NB4 (cell line): Measurements from ENCODE around the gene MYCBP2.

Experiments
- DNase-seq: peaks from one replicate; pipeline ENCODE4 v3.0.0; 2010; ENCODE audit warnings: low read depth
- H3K4me3 ChIP-seq: one replicate; pipeline ENCODE4 v1.5.1; 2011; ENCODE audit warnings: mild to moderate bottlenecking, low read depth, low read length, moderate library complexity
- MYC ChIP-seq: IDR thresholded peaks from 2 replicates; pipeline ENCODE4 v1.6.1; 2011; ENCODE audit warnings: low read depth, low read length
- POLR2A ChIP-seq: IDR thresholded peaks from 2 replicates; pipeline ENCODE4 v1.6.1; 2011; ENCODE audit warnings: mild to moderate bottlenecking; ENCODE audit not compliant: insufficient read length; ENCODE audit errors: extremely low read depth
- TF ChIP-seq, protein P1 (sequence below): IDR thresholded peaks from 2 replicates; pipeline ENCODE4 v1.6.1; 2011; ENCODE audit warnings: low read depth, low read length
- TF ChIP-seq, protein P2 (sequence below): IDR thresholded peaks from one replicate; pipeline ENCODE4 v1.5.1; 2012; ENCODE audit warnings: low read depth, low read length

MYCBP2 gene

DNA sequence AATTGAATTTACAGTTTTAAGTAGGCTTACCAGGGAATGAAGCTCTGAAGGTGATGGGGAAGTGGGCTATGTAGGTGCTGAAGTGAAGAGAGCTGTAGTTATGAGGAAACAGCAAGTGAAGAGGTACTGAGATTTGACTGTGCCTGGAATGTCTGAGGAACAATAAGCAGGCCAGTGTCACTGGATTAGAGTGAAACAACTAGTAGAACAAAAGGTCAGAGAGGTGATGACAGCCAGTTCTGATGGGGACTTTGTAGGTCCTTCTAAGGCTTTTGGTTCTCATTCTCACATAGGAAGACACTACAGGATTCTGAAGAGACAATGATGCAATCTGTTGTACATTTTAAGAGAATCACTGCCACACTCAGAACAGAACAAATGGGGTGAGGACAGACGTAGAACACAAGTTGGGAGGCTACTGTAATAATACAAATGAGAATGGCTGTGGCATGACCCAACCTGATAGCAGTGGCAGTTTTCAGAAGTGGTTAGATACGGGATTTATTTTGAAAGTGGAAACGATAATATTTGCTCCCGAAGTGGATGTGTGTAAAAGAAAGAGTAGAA, 130.8 kb downstream of the MYCBP2 start:
- no peak overlapping the region for H3K4me3 ChIP-seq
- no peak for DNase-seq
- TF ChIP-seq POLR2A (no peak), MYC (no peak)
- TF ChIP-seq, protein P1, sequence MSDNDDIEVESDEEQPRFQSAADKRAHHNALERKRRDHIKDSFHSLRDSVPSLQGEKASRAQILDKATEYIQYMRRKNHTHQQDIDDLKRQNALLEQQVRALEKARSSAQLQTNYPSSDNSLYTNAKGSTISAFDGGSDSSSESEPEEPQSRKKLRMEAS: no peak
- TF ChIP-seq, protein P2, sequence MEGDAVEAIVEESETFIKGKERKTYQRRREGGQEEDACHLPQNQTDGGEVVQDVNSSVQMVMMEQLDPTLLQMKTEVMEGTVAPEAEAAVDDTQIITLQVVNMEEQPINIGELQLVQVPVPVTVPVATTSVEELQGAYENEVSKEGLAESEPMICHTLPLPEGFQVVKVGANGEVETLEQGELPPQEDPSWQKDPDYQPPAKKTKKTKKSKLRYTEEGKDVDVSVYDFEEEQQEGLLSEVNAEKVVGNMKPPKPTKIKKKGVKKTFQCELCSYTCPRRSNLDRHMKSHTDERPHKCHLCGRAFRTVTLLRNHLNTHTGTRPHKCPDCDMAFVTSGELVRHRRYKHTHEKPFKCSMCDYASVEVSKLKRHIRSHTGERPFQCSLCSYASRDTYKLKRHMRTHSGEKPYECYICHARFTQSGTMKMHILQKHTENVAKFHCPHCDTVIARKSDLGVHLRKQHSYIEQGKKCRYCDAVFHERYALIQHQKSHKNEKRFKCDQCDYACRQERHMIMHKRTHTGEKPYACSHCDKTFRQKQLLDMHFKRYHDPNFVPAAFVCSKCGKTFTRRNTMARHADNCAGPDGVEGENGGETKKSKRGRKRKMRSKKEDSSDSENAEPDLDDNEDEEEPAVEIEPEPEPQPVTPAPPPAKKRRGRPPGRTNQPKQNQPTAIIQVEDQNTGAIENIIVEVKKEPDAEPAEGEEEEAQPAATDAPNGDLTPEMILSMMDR: no peak

DNA sequence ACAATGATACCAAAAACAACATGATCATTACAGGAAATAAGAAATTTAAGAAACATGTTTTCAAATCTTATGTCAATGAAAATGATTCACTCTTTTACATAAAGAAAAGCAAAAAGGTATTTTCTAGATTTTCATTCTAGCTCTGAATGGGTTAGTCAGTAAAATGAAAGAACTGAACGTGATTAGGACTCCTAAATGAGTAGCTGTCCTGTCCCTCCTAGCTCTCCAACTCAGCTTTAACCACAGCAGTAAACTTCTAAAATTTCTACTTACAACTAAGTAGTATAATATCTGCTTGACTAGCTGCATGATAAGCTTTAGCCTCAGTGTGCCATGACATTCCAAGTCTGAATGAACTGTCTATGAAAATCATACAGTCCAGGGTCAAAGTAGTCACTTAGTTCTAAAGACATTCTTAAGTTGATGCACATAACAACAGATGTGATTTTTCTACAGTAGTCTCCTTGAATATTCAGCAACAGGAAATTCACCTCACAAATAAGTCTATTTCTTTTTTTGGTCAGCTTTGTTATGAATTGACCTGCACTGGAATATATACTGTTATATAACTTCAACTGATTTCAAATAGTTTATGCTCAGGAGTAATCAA, 136.4 kb downstream of the MYCBP2 start:
- no peak for DNase-seq
- no peak overlapping the region for H3K4me3 ChIP-seq
- TF ChIP-seq MYC (no peak), POLR2A (no peak)
- TF ChIP-seq, protein P1: no peak
- TF ChIP-seq, protein P2: no peak

DNA sequence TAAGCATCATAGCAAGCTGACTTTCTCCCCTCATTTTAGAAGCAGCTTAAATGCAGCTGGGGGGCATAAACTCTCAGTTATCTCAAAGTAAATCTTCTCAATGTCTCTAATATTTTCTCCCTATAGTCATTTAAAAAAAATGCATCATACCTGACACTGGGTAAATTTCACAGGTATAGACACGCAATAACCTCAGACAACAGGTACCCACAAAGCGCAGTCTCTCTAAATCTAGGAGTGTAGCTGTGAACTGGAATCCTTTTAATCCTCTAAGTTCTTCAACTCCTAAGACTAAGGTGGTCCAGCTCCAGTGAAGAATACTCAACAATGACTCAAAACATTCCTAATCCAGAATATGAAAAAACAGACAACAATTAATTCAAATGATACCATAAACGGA, 141.2 kb downstream of the MYCBP2 start:
- no peak for DNase-seq

DNA sequence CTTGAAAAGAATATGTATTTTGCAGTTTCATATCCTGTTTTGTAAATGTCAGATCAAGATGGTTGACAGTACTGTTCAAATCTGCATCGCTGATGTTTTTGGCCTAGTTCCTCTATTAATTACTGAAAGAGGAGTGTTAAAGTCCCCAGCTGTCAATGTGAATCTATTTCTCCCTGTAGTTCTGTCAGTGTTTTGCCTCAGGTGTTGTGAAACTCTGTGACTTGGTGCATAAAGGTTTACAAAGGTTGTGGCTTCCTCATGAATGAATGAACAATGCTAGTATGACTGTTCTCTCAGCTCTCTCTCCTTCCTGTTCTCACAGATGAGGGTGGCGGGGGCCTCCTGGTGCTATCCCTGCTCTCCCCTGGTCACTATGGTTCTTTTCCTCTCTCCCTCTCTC, 142.4 kb downstream of the MYCBP2 start:
- DNase-seq: peak; percentile 19
- TF ChIP-seq, protein P1: no peak
- TF ChIP-seq POLR2A (no peak), MYC (no peak)
- TF ChIP-seq, protein P2: no peak
- no peak overlapping the region for H3K4me3 ChIP-seq

More for the DNA sequence above, 141.2 kb downstream of the MYCBP2 start:
- no peak overlapping the region for H3K4me3 ChIP-seq
- TF ChIP-seq, protein P2: no peak
- TF ChIP-seq, protein P1: no peak
- TF ChIP-seq POLR2A (no peak), MYC (no peak)

DNA sequence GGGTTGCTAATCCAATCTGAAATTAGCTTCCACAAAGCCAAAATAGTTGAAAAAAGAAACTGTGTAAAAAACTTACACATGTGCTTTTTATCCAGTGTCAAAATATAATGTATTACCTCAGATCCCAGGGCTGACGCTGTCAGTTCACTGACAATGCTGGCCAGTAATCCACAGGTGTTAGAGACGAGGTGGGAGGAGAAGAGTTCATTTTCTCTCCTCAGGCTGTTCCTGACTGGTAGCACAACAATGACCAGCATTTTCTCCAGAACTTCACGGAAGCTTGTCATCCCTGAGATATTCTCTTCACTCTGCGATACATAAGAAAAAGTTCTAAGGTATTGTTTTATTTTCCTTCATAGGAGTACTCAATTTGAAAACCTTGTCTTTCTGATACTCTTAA, 146.9 kb downstream of the MYCBP2 start:
- no peak for DNase-seq
- H3K4me3 ChIP-seq: no peak overlapping the region
- TF ChIP-seq, protein P2: no peak
- TF ChIP-seq, protein P1: no peak
- TF ChIP-seq MYC: no peak

DNA sequence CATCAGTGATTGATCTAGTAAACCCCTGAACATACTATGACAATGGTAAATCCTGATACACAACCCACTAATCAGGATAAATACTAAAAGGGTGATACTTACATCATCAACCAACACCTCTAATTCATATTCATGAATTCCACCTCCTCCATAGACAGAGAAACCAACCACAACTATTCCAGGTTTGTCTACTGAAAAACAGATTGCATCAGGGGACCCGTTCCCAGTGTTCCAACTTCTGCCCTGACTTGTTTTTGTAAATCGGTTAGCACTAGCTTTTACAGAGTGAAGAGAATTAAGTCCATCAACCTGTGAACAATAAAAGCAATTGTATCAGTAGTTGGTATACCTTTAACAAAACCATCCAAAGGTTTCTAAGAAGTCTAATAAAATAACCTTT, 149.2 kb downstream of the MYCBP2 start:
- TF ChIP-seq MYC: no peak
- H3K4me3 ChIP-seq: no peak overlapping the region
- DNase-seq: no peak
